Right lobe of liver (tissue), 6 donors: ENCODE measurements around the gene UBR1. TPM values are rescaled to one million over a fixed set of nuclear protein-coding genes. Genes with fewer than 3 reads are reported as not detected.
"Not testable (repeated sequence)": the region's sequence is repeated elsewhere in the genome, so short reads cannot be mapped to it uniquely, and the experiment has no call there.

Experiments
- ATAC-seq, 4 donors: fragments of 200-7000 bp; cut with Tn5 transposase; one replicate each; pipeline ENCODE4 v1.9.1; 2020; ENCODE audit warnings: mild to moderate bottlenecking in 4 of 4, moderate library complexity in 4 of 4
- DNase-seq, 3 donors: peaks; one replicate each; pipeline ENCODE4 v3.0.0-alpha.2; 2020
- H3K27ac ChIP-seq, 3 donors: fragments of 200-600 bp; one replicate each; pipeline ENCODE4 v1.8.0; 2022
- H3K27me3 ChIP-seq, 2 donors: fragments of 200-600 bp; one replicate each; pipeline ENCODE4 v1.8.0; 2022
- H3K36me3 ChIP-seq, 4 donors: fragments of 200-600 bp; sonication (generic) in 1 of 4; one replicate each; pipeline versions ENCODE4 v1.5.1 to v1.8.0; 2017 to 2022; ENCODE audit warnings: control low read depth in 1 of 4
- H3K4me1 ChIP-seq, 4 donors: fragments of 200-600 bp; sonication (generic) in 1 of 4; one replicate each; pipeline versions ENCODE4 v1.5.1 to v1.8.0; 2017 to 2022; ENCODE audit warnings: control low read depth in 1 of 4
- H3K4me3 ChIP-seq, 3 donors: fragments of 200-600 bp; one replicate each; pipeline ENCODE4 v1.8.0; 2022
- H3K9me3 ChIP-seq, 4 donors: fragments of 200-600 bp; sonication (generic) in 1 of 4; one replicate each; pipeline versions ENCODE4 v1.5.1 to v1.8.0; 2017 to 2022; ENCODE audit warnings: control low read depth in 1 of 4
- POLR2A ChIP-seq: fragments of 450-650 bp; IDR thresholded peaks from one replicate; pipeline ENCODE4 v1.6.1; 2017; ENCODE audit warnings: antibody characterized with exemption, mild to moderate bottlenecking
- WGBS: methylation state at CpG from one replicate; pipeline ENCODE4 v1.1.6; 2018; ENCODE audit warnings: low coverage, low lambda C conversion rate; ENCODE audit not compliant: insufficient coverage; ENCODE audit errors: missing lambda C conversion rate; 5-methylcytosine and 5-hydroxymethylcytosine counted together
- intact Hi-C, 2 donors: fragments of 100-400 bp; cut with DNase I; formaldehyde crosslinking; loops; one replicate each; pipeline versions ENCODE4 v1.11.2 to v1.14.1; 2022
- total RNA-seq, 6 experiments: library from RNA; depleted of rRNA in 2 of 6; stranded (reverse); fragments of >200 nt in 2 of 6; fragmentation: NEBNext Ultra II Directional in 3 of 6; extraction: Animal tissue kit (Norgen Biotek cat#: 25700) in 3 of 6; gene quantifications; one replicate each; pipeline versions ENCODE4 v1.1.0 to v1.2.4, GENCODE V29; 2016 to 2023
- TF ChIP-seq, protein P1 (sequence below), 4 donors: fragments of 200-600 bp in 3 of 4; fragments of 450-650 bp in 1 of 4; IDR thresholded peaks; one replicate each; pipeline versions ENCODE4 v1.5.1 to v1.8.0; 2016 to 2022; ENCODE audit warnings: antibody characterized with exemption in 4 of 4, mild to moderate bottlenecking in 2 of 4
- donor health status: DM: no; HTN: yes; CAD: no.
- donor health status: DM: no; HTN: no; CAD: no.
- donor health status: DM: no; HTN: no; CAD: no.
- donor health status: DM: no; HTN: yes; CAD: no.
- donor health status: DM: no; HTN: yes; CAD: no.

Gene UBR1
- total RNA-seq, 6 experiments from 2014 or later = 8.8 to 15.6 (median 10.6) TPM

DNA sequence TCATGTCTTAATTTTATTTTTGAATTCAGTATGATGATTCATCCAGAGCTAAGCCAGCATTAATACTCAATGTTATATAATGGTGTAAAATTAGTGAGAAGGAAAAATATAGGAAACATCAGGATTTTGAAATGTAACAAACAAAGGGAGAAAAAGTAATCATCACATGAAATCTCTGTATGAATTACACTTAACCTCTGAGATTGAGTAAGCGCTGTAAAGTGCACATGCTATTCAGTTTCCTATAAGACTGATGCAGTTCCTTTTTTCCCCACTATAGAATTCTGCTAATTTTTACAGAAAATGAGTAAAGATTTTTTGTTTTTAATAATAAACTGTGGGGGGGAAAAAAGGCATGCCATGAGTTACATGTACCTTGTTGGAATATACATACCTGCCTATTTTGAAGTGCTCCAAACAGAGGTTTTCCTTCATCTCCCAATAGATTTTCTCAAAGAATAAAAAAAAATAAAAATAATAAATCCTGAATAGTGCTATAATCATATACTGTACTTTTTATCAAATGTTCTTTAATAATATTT is 121.3 kb downstream of the UBR1 start:
- no peak for TF ChIP-seq POLR2A
- TF ChIP-seq, protein P1, sequence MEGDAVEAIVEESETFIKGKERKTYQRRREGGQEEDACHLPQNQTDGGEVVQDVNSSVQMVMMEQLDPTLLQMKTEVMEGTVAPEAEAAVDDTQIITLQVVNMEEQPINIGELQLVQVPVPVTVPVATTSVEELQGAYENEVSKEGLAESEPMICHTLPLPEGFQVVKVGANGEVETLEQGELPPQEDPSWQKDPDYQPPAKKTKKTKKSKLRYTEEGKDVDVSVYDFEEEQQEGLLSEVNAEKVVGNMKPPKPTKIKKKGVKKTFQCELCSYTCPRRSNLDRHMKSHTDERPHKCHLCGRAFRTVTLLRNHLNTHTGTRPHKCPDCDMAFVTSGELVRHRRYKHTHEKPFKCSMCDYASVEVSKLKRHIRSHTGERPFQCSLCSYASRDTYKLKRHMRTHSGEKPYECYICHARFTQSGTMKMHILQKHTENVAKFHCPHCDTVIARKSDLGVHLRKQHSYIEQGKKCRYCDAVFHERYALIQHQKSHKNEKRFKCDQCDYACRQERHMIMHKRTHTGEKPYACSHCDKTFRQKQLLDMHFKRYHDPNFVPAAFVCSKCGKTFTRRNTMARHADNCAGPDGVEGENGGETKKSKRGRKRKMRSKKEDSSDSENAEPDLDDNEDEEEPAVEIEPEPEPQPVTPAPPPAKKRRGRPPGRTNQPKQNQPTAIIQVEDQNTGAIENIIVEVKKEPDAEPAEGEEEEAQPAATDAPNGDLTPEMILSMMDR (IDR thresholded peaks at IDR 0.05) = no peak
- intact Hi-C loops = no loop called here

DNA sequence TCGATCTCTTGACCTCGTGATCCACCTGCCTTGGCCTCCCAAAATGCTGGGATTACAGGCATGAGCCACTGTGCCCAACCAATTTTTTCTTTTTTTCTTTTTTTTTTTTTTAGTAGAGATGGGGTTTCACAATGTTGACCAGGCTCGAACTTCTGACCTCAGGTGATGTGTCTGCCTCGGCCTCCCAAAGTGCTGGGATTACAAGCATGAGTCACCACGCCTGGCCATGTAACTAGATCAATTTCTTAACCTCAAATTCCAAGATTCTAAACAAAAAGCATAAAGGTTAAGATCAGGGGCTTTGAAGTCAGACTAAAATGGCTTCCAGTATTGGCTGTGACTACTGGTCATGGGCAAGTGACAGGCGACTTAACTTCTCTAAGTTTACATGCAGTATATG is 126.7 kb downstream of the UBR1 start:
- DNase-seq, H3K4me3 ChIP-seq, H3K4me1 ChIP-seq, H3K27ac ChIP-seq, intact Hi-C loops, H3K9me3 ChIP-seq, H3K27me3 ChIP-seq: not testable (repeated sequence)
- peak in 3 of 4 donors; percentile 20 to 72 (median 50) for ATAC-seq
- H3K36me3 ChIP-seq = peaks cover 0 to 21% (median 2%) of the 10 kb centered on the region in 4 donors
- WGBS = 52% methylated on average over 6 of the region's 6 CpGs

More for the DNA sequence above, 121.3 kb downstream of the UBR1 start:
- no peaks in the 10 kb centered on the region for H3K4me1 ChIP-seq
- no peaks in the 10 kb centered on the region for H3K9me3 ChIP-seq
- no peak for DNase-seq
- H3K27me3 ChIP-seq = no peaks in the 10 kb centered on the region
- H3K36me3 ChIP-seq = peaks cover 0 to 21% (median 3%) of the 10 kb centered on the region in 4 donors
- no peak overlapping the region for H3K4me3 ChIP-seq
- WGBS = 100% methylated on average over 1 of the region's 1 CpG
- no peak for ATAC-seq
- H3K27ac ChIP-seq = no peak overlapping the region

DNA sequence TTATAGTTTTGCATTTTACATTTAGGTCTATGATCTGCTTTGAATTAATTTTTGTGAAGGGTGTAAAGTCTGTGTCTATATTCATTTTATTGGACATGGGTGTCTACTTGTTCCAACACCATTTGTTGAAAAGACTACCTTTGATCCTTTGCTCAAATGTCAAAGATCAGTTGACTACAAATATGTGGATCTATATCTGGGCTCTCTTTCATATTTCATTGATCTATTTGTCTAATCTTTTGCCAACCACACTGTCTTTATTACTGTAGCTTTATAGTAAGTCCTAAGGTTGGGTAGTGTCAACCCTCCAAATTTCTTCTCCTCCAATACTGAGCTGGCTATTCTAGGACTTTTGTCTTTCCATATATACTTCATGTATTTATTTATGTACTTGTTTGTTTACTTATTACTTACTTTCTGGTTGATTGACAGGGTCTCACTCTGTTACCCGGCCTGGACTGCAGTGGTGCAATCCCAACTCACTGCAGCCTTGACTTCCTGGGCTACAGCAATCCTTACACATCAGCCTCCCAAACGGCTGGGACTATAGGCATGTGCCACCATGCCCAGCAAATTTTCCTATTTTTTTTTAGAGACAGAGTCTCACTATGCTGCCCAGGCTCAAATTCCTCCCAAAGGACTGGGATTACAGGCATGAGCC is 131.5 kb downstream of the UBR1 start:
- Histone ChIP-seq H3K36me3 (peaks cover 0 to 10% (median 1%) of the 10 kb centered on the region in 4 donors), H3K4me3 (no peak overlapping the region), H3K27me3 (no peaks in the 10 kb centered on the region), H3K4me1 (peaks cover 0 to 30% (median 15%) of the 10 kb centered on the region in 4 donors), H3K27ac (no peak overlapping the region), H3K9me3 (no peaks in the 10 kb centered on the region)
- TF ChIP-seq, protein P1 (IDR thresholded peaks at IDR 0.05) = no peak
- DNase-seq (no peak), ATAC-seq (peak; percentile 11 to 47 (median 32))
- intact Hi-C loops = no loop called here
- 39% methylated on average over 2 of the region's 2 CpGs for WGBS

DNA sequence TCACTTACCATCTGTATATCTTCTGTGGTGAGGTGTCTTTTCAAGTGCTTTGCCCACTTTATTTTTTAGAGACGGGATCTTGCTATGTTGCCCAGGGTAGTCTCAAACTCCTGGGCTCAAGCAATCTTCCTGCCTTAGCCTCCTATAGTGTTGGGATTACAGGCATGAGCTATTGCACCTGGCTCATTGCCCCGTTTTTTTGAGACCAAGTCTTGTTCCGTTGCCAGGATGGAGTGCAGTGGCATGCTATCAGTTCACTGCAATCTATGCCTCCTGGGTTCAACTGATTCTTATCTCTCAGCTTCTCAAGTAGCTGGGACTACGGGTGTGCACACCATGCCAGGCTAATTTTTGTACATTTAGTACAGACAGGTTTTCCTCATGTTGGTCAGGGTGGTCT is 132.7 kb downstream of the UBR1 start:
- no peak for DNase-seq
- H3K4me3 ChIP-seq = no peak overlapping the region
- intact Hi-C loops = no loop called here
- H3K9me3 ChIP-seq = no peaks in the 10 kb centered on the region
- TF ChIP-seq POLR2A = no peak
- TF ChIP-seq, protein P1 (IDR thresholded peaks at IDR 0.05) = no peak
- H3K27me3 ChIP-seq = no peaks in the 10 kb centered on the region
- no peak overlapping the region for H3K27ac ChIP-seq
- H3K4me1 ChIP-seq = peaks cover 0 to 30% (median 15%) of the 10 kb centered on the region in 4 donors
- 52% methylated on average over 4 of the region's 4 CpGs for WGBS
- H3K36me3 ChIP-seq = peaks cover 0 to 10% (median 1%) of the 10 kb centered on the region in 4 donors
- peak; percentile 41 to 72 (median 58) for ATAC-seq

DNA sequence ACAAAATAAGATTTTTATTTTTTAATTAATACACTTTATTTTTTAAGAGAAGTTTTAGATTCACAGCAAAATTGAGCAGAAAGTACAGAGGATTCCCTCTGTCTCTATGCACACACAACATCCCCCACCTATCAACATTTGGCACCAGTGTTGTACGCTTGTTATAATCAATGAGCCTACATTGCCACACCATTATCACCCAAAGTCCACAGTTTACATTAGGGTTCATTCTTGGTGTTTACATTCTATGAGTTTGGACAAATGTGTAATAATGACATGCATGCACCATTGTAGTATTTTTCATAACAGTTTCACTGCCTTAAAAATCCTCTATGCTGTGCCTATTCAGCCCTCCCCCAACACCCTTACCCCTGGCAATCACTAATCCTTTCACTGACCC is 134.0 kb downstream of the UBR1 start:
- ATAC-seq (peak; percentile 87 to 89 (median 89)), DNase-seq (no peak)
- Histone ChIP-seq H3K9me3 (no peaks in the 10 kb centered on the region), H3K4me1 (peaks cover 0 to 30% (median 15%) of the 10 kb centered on the region in 4 donors), H3K27me3 (no peaks in the 10 kb centered on the region), H3K36me3 (peaks cover 0 to 7% (median 1%) of the 10 kb centered on the region in 4 donors), H3K4me3 (no peak overlapping the region), H3K27ac (peak overlapping the region in 1 of 3 donors; percentile 35)
- WGBS = 43% methylated on average over 1 of the region's 1 CpG
- intact Hi-C loops = no loop called here
- TF ChIP-seq, protein P1 (IDR thresholded peaks at IDR 0.05) = no peak
- no peak for TF ChIP-seq POLR2A
